ENCODE measurements around the gene ARL17A.
"Not testable (repeated sequence)": the region's sequence is repeated elsewhere in the genome, so short reads cannot be mapped to it uniquely, and the experiment has no call there.

Gene ARL17A

GRCh38 chr17:46613876-46614275 is 34.4 kb upstream of the ARL17A start:
- not testable (repeated sequence) for H3K27me3 ChIP-seq (ENCODE audit: insufficient read depth, low read length, poor library complexity, severe bottlenecking); H2AFZ ChIP-seq (ENCODE audit: low read length); H3F3A ChIP-seq (ENCODE audit: low read depth); H4K20me1 ChIP-seq (ENCODE audit: insufficient read depth, low read length, poor library complexity, severe bottlenecking); H3K4me1 ChIP-seq (ENCODE audit: insufficient read depth, low read length, poor library complexity, severe bottlenecking); H3K79me2 ChIP-seq (ENCODE audit: insufficient read depth, low read length); H3K9me3 ChIP-seq (ENCODE audit: insufficient read depth, low read depth, low read length); H3K4me3 ChIP-seq (ENCODE audit: low read length, poor library complexity, severe bottlenecking); H3K9me2 ChIP-seq (replicated peaks; ENCODE audit: low read depth, low read length); H3K9ac ChIP-seq (ENCODE audit: low read depth, low read length, poor library complexity, severe bottlenecking); H3K4me2 ChIP-seq (ENCODE audit: low read depth, low read length, poor library complexity, severe bottlenecking); H3K36me3 ChIP-seq (ENCODE audit: insufficient read depth, low read length)

- H3K4me3 ChIP-seq (ENCODE audit: low read length, poor library complexity, severe bottlenecking); H4K20me1 ChIP-seq (ENCODE audit: insufficient read depth, low read length, poor library complexity, severe bottlenecking); H3K36me3 ChIP-seq (ENCODE audit: insufficient read depth, low read length); H3K27me3 ChIP-seq (ENCODE audit: insufficient read depth, low read length, poor library complexity, severe bottlenecking); H3F3A ChIP-seq (ENCODE audit: low read depth); H3K9me3 ChIP-seq (ENCODE audit: insufficient read depth, low read depth, low read length); H3K9ac ChIP-seq (ENCODE audit: low read depth, low read length, poor library complexity, severe bottlenecking); H3K4me1 ChIP-seq (ENCODE audit: insufficient read depth, low read length, poor library complexity, severe bottlenecking); H3K9me2 ChIP-seq (replicated peaks; ENCODE audit: low read depth, low read length); H3K4me2 ChIP-seq (ENCODE audit: low read depth, low read length, poor library complexity, severe bottlenecking); H2AFZ ChIP-seq (ENCODE audit: low read length); H3K79me2 ChIP-seq (ENCODE audit: insufficient read depth, low read length): not testable (repeated sequence)
Observed at GRCh38 chr17:46611304-46611703, 31.8 kb upstream of the ARL17A start.

- not testable (repeated sequence) for H3K9me2 ChIP-seq (replicated peaks; ENCODE audit: low read depth, low read length); H3K4me3 ChIP-seq (ENCODE audit: low read length, poor library complexity, severe bottlenecking); H3K27me3 ChIP-seq (ENCODE audit: insufficient read depth, low read length, poor library complexity, severe bottlenecking); H3K79me2 ChIP-seq (ENCODE audit: insufficient read depth, low read length); H3K36me3 ChIP-seq (ENCODE audit: insufficient read depth, low read length); H3K9ac ChIP-seq (ENCODE audit: low read depth, low read length, poor library complexity, severe bottlenecking); H3F3A ChIP-seq (ENCODE audit: low read depth); H3K4me2 ChIP-seq (ENCODE audit: low read depth, low read length, poor library complexity, severe bottlenecking); H4K20me1 ChIP-seq (ENCODE audit: insufficient read depth, low read length, poor library complexity, severe bottlenecking); H3K9me3 ChIP-seq (ENCODE audit: insufficient read depth, low read depth, low read length); H2AFZ ChIP-seq (ENCODE audit: low read length); H3K4me1 ChIP-seq (ENCODE audit: insufficient read depth, low read length, poor library complexity, severe bottlenecking)
Observed at GRCh38 chr17:46603125-46603524, 23.6 kb upstream of the ARL17A start.

DNA sequence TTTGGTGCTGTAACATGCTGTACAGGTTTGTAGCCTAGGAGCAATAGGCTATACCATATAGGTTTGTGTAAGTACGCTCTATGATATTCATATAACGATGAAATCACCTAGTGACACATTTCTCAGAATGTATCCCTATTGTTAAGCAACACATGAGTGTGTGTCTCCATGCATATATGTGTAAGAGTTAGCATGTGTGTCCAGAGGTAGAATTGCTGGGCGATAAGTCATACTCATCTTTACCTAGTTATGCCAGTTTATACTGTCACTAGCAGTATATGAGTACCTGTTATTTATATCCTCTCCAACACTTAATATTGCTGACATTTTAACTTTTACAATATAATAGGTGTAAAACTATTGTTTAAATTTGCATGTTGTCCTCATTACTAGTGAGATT is 21.3 kb upstream of the ARL17A start:
- not testable (repeated sequence) for H3K9ac ChIP-seq (ENCODE audit: low read depth, low read length, poor library complexity, severe bottlenecking); H3K4me2 ChIP-seq (ENCODE audit: low read depth, low read length, poor library complexity, severe bottlenecking); H3K9me3 ChIP-seq (ENCODE audit: insufficient read depth, low read depth, low read length); H3K4me3 ChIP-seq (ENCODE audit: low read length, poor library complexity, severe bottlenecking); H3K9me2 ChIP-seq (replicated peaks; ENCODE audit: low read depth, low read length); H3K79me2 ChIP-seq (ENCODE audit: insufficient read depth, low read length); H3K4me1 ChIP-seq (ENCODE audit: insufficient read depth, low read length, poor library complexity, severe bottlenecking); H4K20me1 ChIP-seq (ENCODE audit: insufficient read depth, low read length, poor library complexity, severe bottlenecking); H2AFZ ChIP-seq (ENCODE audit: low read length); H3F3A ChIP-seq (ENCODE audit: low read depth); H3K27me3 ChIP-seq (ENCODE audit: insufficient read depth, low read length, poor library complexity, severe bottlenecking); H3K36me3 ChIP-seq (ENCODE audit: insufficient read depth, low read length)

DNA sequence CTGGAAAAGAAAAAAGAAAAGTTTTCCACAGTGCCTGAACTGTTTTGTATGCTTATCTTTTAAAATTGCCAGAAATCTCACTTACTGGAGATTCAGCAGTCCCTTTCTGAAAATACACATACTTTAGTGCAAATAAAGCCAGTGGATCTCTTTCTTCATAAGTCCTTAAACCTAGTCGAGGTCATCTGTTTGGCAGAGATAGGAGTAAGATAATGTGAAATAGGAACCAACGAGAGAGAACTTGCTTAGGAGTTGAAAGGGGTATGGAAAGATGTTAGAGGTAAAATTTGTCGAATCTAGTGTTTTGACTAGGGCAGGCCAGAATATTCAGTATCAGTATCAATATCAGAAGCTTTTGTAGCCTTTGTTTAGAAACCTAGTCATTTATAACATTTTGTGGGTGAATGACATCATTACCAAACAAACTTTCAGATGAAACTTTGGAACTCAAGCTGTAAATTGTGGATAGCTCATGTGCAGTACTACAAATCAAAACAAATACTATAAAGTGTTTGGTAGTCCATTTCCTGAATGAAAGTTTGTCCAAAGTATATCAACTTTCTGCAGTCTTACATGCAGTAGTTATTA is 18.9 kb upstream of the ARL17A start:
- H3K9me2 ChIP-seq (replicated peaks; ENCODE audit: low read depth, low read length); H3K4me3 ChIP-seq (ENCODE audit: low read length, poor library complexity, severe bottlenecking); H3K79me2 ChIP-seq (ENCODE audit: insufficient read depth, low read length); H3K4me2 ChIP-seq (ENCODE audit: low read depth, low read length, poor library complexity, severe bottlenecking); H4K20me1 ChIP-seq (ENCODE audit: insufficient read depth, low read length, poor library complexity, severe bottlenecking); H3K9me3 ChIP-seq (ENCODE audit: insufficient read depth, low read depth, low read length); H2AFZ ChIP-seq (ENCODE audit: low read length); H3K4me1 ChIP-seq (ENCODE audit: insufficient read depth, low read length, poor library complexity, severe bottlenecking); H3K27me3 ChIP-seq (ENCODE audit: insufficient read depth, low read length, poor library complexity, severe bottlenecking); H3F3A ChIP-seq (ENCODE audit: low read depth); H3K9ac ChIP-seq (ENCODE audit: low read depth, low read length, poor library complexity, severe bottlenecking); H3K36me3 ChIP-seq (ENCODE audit: insufficient read depth, low read length): not testable (repeated sequence)

- H4K20me1 ChIP-seq (ENCODE audit: insufficient read depth, low read length, poor library complexity, severe bottlenecking); H3K4me2 ChIP-seq (ENCODE audit: low read depth, low read length, poor library complexity, severe bottlenecking); H3K36me3 ChIP-seq (ENCODE audit: insufficient read depth, low read length); H3K9ac ChIP-seq (ENCODE audit: low read depth, low read length, poor library complexity, severe bottlenecking); H3K4me1 ChIP-seq (ENCODE audit: insufficient read depth, low read length, poor library complexity, severe bottlenecking); H2AFZ ChIP-seq (ENCODE audit: low read length); H3K27me3 ChIP-seq (ENCODE audit: insufficient read depth, low read length, poor library complexity, severe bottlenecking); H3K9me3 ChIP-seq (ENCODE audit: insufficient read depth, low read depth, low read length); H3F3A ChIP-seq (ENCODE audit: low read depth); H3K79me2 ChIP-seq (ENCODE audit: insufficient read depth, low read length); H3K4me3 ChIP-seq (ENCODE audit: low read length, poor library complexity, severe bottlenecking); H3K9me2 ChIP-seq (replicated peaks; ENCODE audit: low read depth, low read length): not testable (repeated sequence)
Observed at GRCh38 chr17:46591332-46591731, 11.8 kb upstream of the ARL17A start.

DNA sequence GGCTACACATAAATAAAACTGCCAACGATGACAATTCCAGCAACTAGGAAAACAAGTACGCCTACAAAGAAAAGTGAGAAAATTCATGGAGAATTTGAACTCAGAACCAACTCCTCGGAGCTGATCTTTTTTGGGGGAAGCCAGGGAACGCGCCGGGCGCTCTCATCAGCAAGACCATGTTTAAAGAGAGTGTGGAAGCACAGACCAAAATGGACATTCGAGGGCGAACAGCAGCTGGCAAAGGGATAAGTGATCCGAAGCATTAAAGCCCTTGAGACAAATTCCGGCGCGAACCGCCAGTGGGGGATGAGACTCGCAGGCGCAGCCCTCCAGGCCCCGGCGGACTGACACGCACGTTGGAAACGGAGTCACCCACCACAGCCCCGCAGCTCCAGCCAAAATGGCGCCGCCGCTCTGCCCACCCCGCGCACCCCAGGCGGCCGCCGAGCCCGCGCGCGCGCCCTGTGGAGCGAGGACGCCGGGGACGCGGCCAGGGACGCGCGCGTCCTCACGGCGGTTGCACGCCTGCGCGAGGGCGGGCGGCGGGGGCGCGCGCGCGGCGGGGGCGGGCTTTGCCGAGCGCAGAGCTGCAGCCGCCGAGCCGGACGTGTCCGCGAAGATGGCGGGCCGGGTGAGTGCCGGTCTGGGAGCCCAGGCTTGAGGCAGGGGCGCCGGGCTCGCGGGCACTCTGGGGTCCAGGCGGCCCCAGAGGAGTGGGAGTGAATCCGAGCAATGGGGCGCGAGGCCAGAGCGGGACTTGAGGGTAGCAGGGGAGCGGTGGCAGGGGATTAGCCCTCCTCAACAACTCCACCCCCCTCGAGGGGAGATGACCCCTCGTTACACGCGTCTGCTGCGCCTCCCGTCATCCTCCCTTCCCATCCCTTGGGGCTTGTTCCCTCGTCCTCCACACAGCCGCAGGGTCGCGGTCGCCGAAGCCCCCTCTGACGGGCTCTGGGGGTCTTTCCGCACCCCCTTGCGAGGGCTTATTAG is 11.0 kb upstream of the ARL17A start, which contains the start of gene NSF:
Gene NSF (plus strand): TSS at position 513 of the 990 bp plus-strand sequence. CDS start 107 bp downstream, at position 620.
- not testable (repeated sequence) for H3K9me3 ChIP-seq (ENCODE audit: insufficient read depth, low read depth, low read length); H3K4me1 ChIP-seq (ENCODE audit: insufficient read depth, low read length, poor library complexity, severe bottlenecking); H3K9ac ChIP-seq (ENCODE audit: low read depth, low read length, poor library complexity, severe bottlenecking); H3F3A ChIP-seq (ENCODE audit: low read depth); H3K4me2 ChIP-seq (ENCODE audit: low read depth, low read length, poor library complexity, severe bottlenecking); H3K79me2 ChIP-seq (ENCODE audit: insufficient read depth, low read length); H3K4me3 ChIP-seq (ENCODE audit: low read length, poor library complexity, severe bottlenecking); H3K27me3 ChIP-seq (ENCODE audit: insufficient read depth, low read length, poor library complexity, severe bottlenecking); H2AFZ ChIP-seq (ENCODE audit: low read length); H3K36me3 ChIP-seq (ENCODE audit: insufficient read depth, low read length); H3K9me2 ChIP-seq (replicated peaks; ENCODE audit: low read depth, low read length); H4K20me1 ChIP-seq (ENCODE audit: insufficient read depth, low read length, poor library complexity, severe bottlenecking)
